K562 (cell line): ENCODE measurements around the gene CMTR1. TPM values are rescaled to one million over a fixed set of nuclear protein-coding genes. Genes with fewer than 3 reads are reported as not detected.

ENCODE experiments used
- ATAC-seq: fragments of 200-7000 bp; cut with Tn5 transposase; 3 replicates; pipeline ENCODE4 v1.9.1; 2020; ENCODE audit warnings: moderate library complexity
- BruUV-seq: library from RNA; stranded (reverse); fragments of 400-500 nt; replicated peaks from 2 replicates; lab custom pipeline; 2021; lab: Mats Ljungman, UMichigan
- CTCF ChIA-PET: fragments of 300-600 bp; formaldehyde crosslinking; extraction: SDS; loops from one replicate; lab custom pipeline; 2021; ENCODE audit warnings: low intra/inter-chr PET ratio; lab: Yijun Ruan, JAX
- POLR2A ChIA-PET: fragments of 300-600, 350-650 bp; sonication (Branson Sonifier 250); formaldehyde crosslinking; extraction: SDS; loops from one replicate; lab custom pipeline; 2021; ENCODE audit warnings: antibody characterized with exemption, inconsistent platforms; lab: Yijun Ruan, JAX
- DNase-seq, 4 experiments: peaks; one replicate each; pipeline versions ENCODE4 v3.0.0 to v3.0.0-alpha.2; 2011 to 2018; ENCODE audit warnings: low spot score in 3 of 4, mixed read lengths in 3 of 4; ENCODE audit errors: extremely low read depth in 1 of 4
- FAIRE-seq: peaks from 2 replicates; lab custom pipeline; 2011; peaks lifted over from hg19 to GRCh38; lab: Jason Lieb, UNC
- H2AFZ ChIP-seq: 2 replicates; pipeline ENCODE4 v1.6.0; 2011; ENCODE audit warnings: low read depth, low read length, control low read depth, inconsistent platforms
- H3K27ac ChIP-seq: fragments of 200-600 bp; 3 replicates; pipeline ENCODE4 v1.8.0; 2011; ENCODE audit warnings: low read depth, mild to moderate bottlenecking, control low read depth, inconsistent platforms, low read length, moderate library complexity, mixed read lengths; ENCODE audit errors: extremely low read depth
- H3K27me3 ChIP-seq, 2 experiments: fragments of 300-600 bp in 1 of 2; 2 replicates in 1 of 2; 3 replicates in 1 of 2; pipeline versions ENCODE4 v1.6.0 to v1.8.0; 2011; ENCODE audit warnings: inconsistent platforms in 2 of 2, low read length in 2 of 2, mild to moderate bottlenecking in 1 of 2, mixed read lengths in 1 of 2, moderate library complexity in 1 of 2; ENCODE audit not compliant: control insufficient read depth in 2 of 2, insufficient read depth in 2 of 2
- H3K36me3 ChIP-seq: fragments of 300-600 bp; 3 replicates; pipeline ENCODE4 v1.8.0; 2011; ENCODE audit warnings: mild to moderate bottlenecking, low read length, inconsistent platforms; ENCODE audit not compliant: control insufficient read depth, insufficient read depth
- H3K4me1 ChIP-seq, 2 experiments: fragments of 200-600 bp in 1 of 2; replicated peaks in 1 of 2; 2 replicates in 1 of 2; 3 replicates in 1 of 2; pipeline versions ENCODE4 v1.5.1 to v1.8.0; 2011; ENCODE audit warnings: inconsistent platforms in 2 of 2, low read length in 2 of 2, mild to moderate bottlenecking in 1 of 2, mixed read lengths in 1 of 2, moderate library complexity in 1 of 2; ENCODE audit not compliant: control insufficient read depth in 2 of 2, insufficient read depth in 2 of 2
- H3K4me2 ChIP-seq: 2 replicates; pipeline ENCODE4 v1.6.1; 2011; ENCODE audit warnings: low read length, control low read depth, inconsistent platforms, mixed read lengths; ENCODE audit not compliant: insufficient read depth
- H3K4me3 ChIP-seq: fragments of 200-600 bp; sonication (generic), shearing (Covaris generic); 2 replicates; pipeline ENCODE4 v1.5.1; 2016; ENCODE audit warnings: control low read depth, inconsistent platforms
- H3K79me2 ChIP-seq: fragments of 200-600 bp; 3 replicates; pipeline ENCODE4 v1.8.0; 2011; ENCODE audit warnings: low read length, inconsistent platforms; ENCODE audit not compliant: control insufficient read depth, insufficient read depth
- H3K9ac ChIP-seq, 2 experiments: 2 replicates each; pipeline versions ENCODE4 v1.6.0 to v1.6.1; 2011; ENCODE audit warnings: low read depth in 2 of 2, low read length in 2 of 2, control low read depth in 1 of 2, inconsistent platforms in 1 of 2, mild to moderate bottlenecking in 1 of 2, mixed read lengths in 1 of 2; ENCODE audit not compliant: insufficient read depth in 1 of 2
- H3K9me1 ChIP-seq: one replicate; pipeline ENCODE4 v1.6.0; 2011; ENCODE audit warnings: inconsistent platforms, mild to moderate bottlenecking, low read length, moderate library complexity; ENCODE audit not compliant: control insufficient read depth, insufficient read depth
- H3K9me3 ChIP-seq: replicated peaks from 2 replicates; pipeline ENCODE4 v1.5.1; 2011; ENCODE audit warnings: low read depth, low read length, inconsistent platforms; ENCODE audit not compliant: control insufficient read depth, insufficient read depth
- H4K20me1 ChIP-seq: replicated peaks from 2 replicates; pipeline ENCODE4 v1.6.1; 2011; ENCODE audit warnings: low read length, inconsistent platforms, mixed read lengths; ENCODE audit not compliant: control insufficient read depth, insufficient read depth
- POLR2G ChIP-seq: fragments of 200-400 bp; formaldehyde crosslinking; IDR thresholded peaks from 2 replicates; pipeline ENCODE4 v1.6.1; 2017; ENCODE audit warnings: low read depth, mild to moderate bottlenecking, antibody characterized with exemption, low read length, moderate library complexity
- WGBS: fragments of 100-300 bp; shearing (Covaris generic); methylation state at CpG from one replicate; pipeline ENCODE4 v1.1.6; 2016; ENCODE audit warnings: low coverage, mixed read lengths; ENCODE audit not compliant: insufficient coverage; ENCODE audit errors: missing lambda C conversion rate; 5-methylcytosine and 5-hydroxymethylcytosine counted together
- in situ Hi-C: fragments of 300-500 bp; cut with MboI; formaldehyde crosslinking; loops from 4 replicates; pipeline ENCODE4 v1.15.0; 2018; ENCODE audit warnings: inconsistent platforms, mixed read lengths
- intact Hi-C: fragments of 100-400 bp; cut with micrococcal nuclease; formaldehyde crosslinking; loops from 2 replicates; pipeline ENCODE4 v1.14.2; 2022
- polyA plus RNA-seq, 8 experiments: library from polyadenylated mRNA; depleted of rRNA in 4 of 8; stranded (reverse) in 5 of 8; unstranded in 3 of 8; fragments of >200 nt; fragmentation: Nextera tagmentation in 2 of 8; fragmentation: Illumina TruSeq in 1 of 8; extraction: Ambion mirVana in 2 of 8; extraction: Trizol in 1 of 8; gene quantifications; 2 replicates each; pipeline versions ENCODE4 v1.2.1 to v1.2.3, GENCODE V29; 2011 to 2014; ENCODE audit warnings: inconsistent platforms in 1 of 8, missing spikeins in 1 of 8
- total RNA-seq, 7 experiments: library from RNA; depleted of rRNA in 6 of 7; stranded (reverse); fragments of >200 nt in 6 of 7; fragmentation: Illumina TruSeq in 2 of 7; extraction: Trizol in 2 of 7; gene quantifications; 2 replicates each; pipeline versions ENCODE4 v1.2.1 to v1.2.3, GENCODE V29; 2011 to 2021; ENCODE audit warnings: low replicate concordance in 1 of 7
- TF ChIP-seq, protein P1 (sequence below), 2 experiments: fragments of 450-650 bp in 1 of 2; sonication (generic) in 1 of 2; formaldehyde crosslinking in 1 of 2; IDR thresholded peaks in 1 of 2; conservative IDR thresholded peaks in 1 of 2; 2 replicates each; pipeline versions ENCODE4 v1.6.1 to v1.8.1; 2016 to 2023; ENCODE audit warnings: mild to moderate bottlenecking in 2 of 2, moderate library complexity in 2 of 2, inconsistent platforms in 1 of 2, missing genetic modification reagents in 1 of 2

The CMTR1 gene
- total and polyA plus RNA-seq, 9 of the 15 experiments (the other 6 are each of a cell fraction or from before 2014, with no cell fraction given), result 2.9 to 63.5 (median 49.5) TPM

- Histone ChIP-seq H3K9ac (no peak overlapping the region), H3K4me2 (no peak overlapping the region), H3K9me1 (no peaks in the 10 kb centered on the region), H3K4me1 (peaks cover 0 to 7% of the 10 kb centered on the region in 2 experiments; a peak in 3 of 5 replicates), H3K27me3 (no peaks in the 10 kb centered on the region), H2AFZ (no peak overlapping the region), H3K9me3 (no peaks in the 10 kb centered on the region), H3K27ac (no peak overlapping the region), H3K79me2 (no peaks in the 10 kb centered on the region), H3K36me3 (peaks cover 99% of the 10 kb centered on the region), H3K4me3 (no peak overlapping the region), H4K20me1 (0 out of 2 replicates have a peak, but pooled peaks cover 8% of the 10 kb centered on the region)
- no peak for FAIRE-seq
- 89% methylated on average over 3 of the region's 3 CpGs for WGBS
- ChIA-PET CTCF (no interaction called here), POLR2A (interaction anchor here (0.6 to 1.4 kb wide), 4 partner anchors 23 to 109 kb away, joined by 3 to 4 read pairs (median 4); no protein-coding TSS in a partner anchor)
- intact Hi-C loops (no loop called here), in situ Hi-C loops (no loop called here)
- DNase-seq, result no peak
- BruUV-seq, result no TSS peak
- no peak for ATAC-seq
- TF ChIP-seq, protein P1, sequence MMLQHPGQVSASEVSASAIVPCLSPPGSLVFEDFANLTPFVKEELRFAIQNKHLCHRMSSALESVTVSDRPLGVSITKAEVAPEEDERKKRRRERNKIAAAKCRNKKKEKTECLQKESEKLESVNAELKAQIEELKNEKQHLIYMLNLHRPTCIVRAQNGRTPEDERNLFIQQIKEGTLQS (IDR thresholded peaks at IDR 0.05), result no peak
- TF ChIP-seq, protein P1 (CRISPR knock-in tag; conservative IDR thresholded peaks at IDR 0.05), result no peak
- 0 out of 2 replicates have a peak, but pooled peaks have one; percentile 44 for TF ChIP-seq POLR2G
Observed at GRCh38 chr6:37477191-37477590, 44.2 kb downstream of the CMTR1 start.
